NCI-H1048 (cell line): ENCODE results near the gene KLC1.
A peak's percentile ranks its signal among the peaks of the same experiment; 100 is the strongest.

Source experiments
- DNase-seq: peaks from one replicate; lab custom pipeline; 2025; lab: John Stamatoyannopoulos, UW

Gene KLC1

GRCh38 chr14:103657471-103657870, 28.5 kb downstream of the KLC1 start:
- DNase-seq: no peak

- DNase-seq: no peak
Observed at GRCh38 chr14:103659631-103660030, 30.6 kb downstream of the KLC1 start.

GRCh38 chr14:103662029-103662428, 33.0 kb downstream of the KLC1 start:
- no peak for DNase-seq

DNA sequence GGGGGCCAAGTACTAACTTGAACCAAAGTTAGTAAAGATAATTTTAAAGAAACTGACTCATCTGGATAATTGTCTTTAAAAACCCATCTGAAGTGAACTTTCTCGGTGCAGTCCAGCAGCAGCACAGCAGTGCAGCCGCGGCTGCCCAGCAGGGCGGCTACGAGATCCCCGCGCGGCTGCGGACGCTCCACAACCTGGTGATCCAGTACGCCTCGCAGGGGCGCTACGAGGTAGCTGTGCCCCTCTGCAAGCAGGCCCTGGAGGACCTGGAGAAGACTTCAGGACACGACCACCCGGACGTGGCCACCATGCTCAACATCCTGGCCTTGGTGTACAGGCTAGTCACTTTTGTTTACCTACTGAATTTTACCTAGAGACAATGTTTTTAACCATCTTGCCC, 33.6 kb downstream of the KLC1 start:
- no peak for DNase-seq

DNA sequence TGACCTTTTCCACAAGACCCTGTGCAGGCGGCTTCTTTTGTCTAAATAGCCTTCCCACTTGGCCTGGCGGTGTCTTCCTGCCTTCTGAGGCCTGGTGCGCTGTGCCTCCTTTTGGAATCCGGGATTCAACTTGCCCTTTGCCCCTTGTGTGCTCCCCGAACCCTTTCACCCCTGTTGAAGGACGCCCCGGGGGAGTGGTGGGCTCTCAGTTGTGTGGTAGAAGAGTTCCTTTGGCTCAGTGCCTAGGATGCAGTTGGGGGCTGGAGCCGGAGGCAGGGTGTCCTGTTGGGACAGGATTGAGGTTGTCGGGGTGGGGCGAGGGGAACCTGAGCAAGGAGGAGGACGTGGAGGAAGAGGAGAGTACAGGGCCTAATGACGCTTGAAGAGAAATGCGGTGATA, 34.5 kb downstream of the KLC1 start:
- no peak for DNase-seq

DNA sequence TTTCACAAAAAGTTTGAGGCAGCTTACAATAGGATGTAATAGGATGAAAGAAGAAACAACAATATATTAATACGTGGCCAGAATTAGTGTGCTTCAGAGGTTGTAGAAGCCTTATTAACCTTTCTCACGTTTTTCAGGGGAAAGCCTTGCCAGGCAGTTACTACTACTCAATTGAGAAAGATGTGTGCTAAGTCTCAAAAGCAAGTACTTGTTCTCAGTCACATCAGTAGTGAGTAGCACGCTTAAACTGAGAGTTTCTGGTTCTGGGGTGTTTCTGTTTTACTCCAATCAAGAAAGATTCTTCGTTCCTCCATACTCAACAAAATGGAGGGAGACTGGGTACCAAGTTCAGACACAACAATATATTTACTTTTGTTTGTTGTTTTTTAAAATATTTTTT, 38.7 kb downstream of the KLC1 start:
- DNase-seq: no peak

- DNase-seq: no peak
Observed at GRCh38 chr14:103668117-103668516, 39.1 kb downstream of the KLC1 start.

DNA sequence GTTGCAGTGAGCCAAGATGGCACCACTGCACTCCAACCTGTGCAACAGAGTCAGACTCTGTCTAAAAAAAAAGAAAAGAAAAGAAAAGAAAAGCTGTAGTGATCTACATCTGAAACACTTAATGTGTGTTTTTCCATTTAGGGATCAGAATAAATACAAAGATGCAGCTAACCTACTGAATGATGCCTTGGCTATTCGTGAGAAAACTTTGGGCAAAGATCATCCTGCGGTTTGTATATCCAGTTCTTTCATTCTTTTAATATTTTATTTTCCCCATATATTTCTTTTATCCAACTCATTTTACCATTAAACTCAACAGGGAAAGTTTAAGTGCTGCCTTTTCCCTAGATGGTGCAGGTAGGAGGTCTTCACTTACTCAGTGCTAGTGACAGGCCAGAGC, 40.4 kb downstream of the KLC1 start:
- no peak for DNase-seq

- no peak for DNase-seq
Observed at GRCh38 chr14:103671911-103672310, 42.9 kb downstream of the KLC1 start.

DNA sequence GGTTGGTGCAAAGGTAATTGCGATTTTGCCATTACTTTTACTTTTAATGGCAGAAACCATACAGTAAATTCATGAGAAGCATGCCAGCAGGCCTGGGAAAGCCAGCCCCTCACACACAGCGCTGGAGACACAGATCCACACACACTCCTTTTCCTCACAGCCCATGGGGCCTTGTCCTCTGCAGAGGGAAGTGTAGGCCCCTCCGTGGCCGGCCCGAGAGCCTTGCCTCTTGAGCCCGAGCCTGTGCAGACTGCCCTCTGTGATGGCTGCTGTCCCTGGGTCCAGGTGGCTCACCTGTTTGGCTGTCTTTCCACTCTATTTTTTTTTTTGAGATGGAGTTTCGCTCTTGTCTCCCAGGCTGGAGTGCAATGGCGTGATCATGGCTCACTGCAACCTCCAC, 46.9 kb downstream of the KLC1 start:
- no peak for DNase-seq

DNA sequence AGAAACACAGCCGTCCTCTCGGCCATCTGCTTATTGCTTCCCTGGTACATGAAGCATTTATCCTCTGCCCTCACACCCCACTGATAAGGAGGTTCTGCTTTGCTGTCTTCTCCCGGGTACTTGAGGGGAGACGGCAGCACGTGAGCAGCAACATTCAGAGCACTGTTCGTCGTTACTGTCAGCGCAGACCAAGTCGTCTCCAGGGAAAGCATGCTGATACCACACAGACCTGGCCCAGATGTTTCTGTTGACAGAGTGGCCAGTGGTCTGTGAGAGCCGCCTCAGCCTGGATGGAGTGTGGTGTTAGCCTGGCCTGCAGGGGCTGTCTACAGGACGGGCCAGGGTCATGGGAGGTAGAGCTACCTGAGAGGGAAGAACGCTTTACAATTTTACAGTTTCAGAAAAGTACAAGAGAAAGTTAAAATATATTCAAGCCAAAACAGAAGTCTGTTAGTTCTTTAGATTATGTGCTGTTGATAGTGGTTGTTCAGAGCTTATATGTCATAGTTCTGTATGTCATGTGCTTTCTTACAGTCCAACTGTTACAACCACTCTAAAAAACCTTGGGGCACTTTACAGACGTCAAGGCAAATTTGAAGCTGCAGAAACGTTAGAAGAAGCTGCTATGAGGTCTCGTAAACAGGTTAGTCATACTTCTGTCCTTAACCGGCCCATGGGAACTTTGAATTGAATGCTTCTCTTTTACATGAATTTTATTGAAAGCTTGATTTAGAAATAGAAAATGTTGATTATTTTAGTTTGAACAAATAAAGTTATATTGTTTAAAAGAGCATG, 48.1 kb downstream of the KLC1 start:
- no peak for DNase-seq

- no peak for DNase-seq
Observed at GRCh38 chr14:103679351-103679750, 50.3 kb downstream of the KLC1 start.

- DNase-seq: no peak
Observed at GRCh38 chr14:103680491-103681231, 51.6 kb downstream of the KLC1 start.

- DNase-seq: no peak
Observed at GRCh38 chr14:103683139-103683538, 54.1 kb downstream of the KLC1 start.

GRCh38 chr14:103684471-103684870, 55.5 kb downstream of the KLC1 start:
- DNase-seq: no peak

- DNase-seq: no peak
Observed at GRCh38 chr14:103684871-103685270, 55.9 kb downstream of the KLC1 start.

DNA sequence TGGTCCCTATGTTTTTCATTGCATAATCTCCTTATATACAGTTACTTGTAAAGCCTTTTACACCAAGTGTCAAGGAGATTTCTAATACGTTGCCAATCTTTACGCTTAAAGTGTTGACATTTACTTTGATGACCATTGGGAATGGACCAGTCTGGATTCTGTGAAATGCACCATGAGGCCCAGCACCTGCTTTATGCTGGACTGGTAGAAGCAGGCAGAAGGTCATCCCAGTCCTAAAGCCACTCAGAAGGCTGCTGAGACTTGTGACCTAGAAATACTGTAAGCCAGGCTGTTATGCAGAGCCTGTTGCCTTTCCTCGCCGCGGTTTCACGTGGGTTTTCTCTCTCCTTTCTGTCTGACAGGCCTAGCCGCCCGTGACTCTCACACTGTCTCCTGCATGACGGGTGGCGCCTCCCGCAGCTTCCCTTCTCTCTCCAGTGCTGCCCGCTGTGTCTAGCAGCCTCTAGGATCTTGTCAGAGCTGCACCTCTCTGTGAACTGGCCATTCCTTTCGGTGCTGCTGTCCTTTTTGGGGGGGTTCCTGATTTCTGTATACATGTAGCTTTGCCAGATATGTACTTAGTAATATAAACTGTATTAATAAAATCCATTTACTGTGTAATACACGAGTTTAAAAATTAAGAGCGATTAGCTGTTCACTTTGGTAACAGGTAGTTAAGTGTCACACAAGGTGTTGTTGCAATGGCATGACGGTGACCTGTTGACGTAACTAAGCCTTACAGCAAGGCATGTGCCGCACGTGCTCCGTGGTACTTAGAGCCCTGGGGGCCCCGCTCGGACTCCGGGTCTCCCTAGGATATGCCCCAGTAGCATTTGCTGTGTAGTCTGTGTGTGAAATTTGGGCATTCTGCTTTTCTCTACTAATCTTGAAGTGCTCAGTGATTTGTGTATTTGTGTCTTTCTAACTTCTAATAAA, 56.5 kb downstream of the KLC1 start:
- no peak for DNase-seq

- DNase-seq: no peak
Observed at GRCh38 chr14:103686831-103687485, 57.9 kb downstream of the KLC1 start.

- no peak for DNase-seq
Observed at GRCh38 chr14:103687712-103688111, 58.7 kb downstream of the KLC1 start.

DNA sequence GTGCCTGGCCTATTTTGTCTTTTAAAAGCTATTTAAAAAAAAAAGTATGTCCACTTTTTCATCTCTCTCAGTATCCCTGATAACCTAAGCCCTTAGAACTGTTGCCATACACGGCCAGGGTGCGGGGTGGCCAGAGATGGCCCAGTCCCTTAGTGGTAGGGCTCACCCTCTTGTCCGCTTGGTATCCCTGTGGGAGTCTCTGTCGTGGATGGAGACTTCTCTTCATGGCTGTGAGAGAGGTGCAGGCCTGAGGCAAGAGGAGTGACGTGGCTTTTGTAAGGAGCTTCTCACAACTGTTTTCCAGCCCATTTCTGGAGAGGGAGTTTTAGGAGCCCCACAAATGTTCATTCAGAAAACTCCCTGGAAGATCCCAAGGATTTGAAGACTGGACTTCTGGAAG, 59.4 kb downstream of the KLC1 start:
- DNase-seq: no peak

DNA sequence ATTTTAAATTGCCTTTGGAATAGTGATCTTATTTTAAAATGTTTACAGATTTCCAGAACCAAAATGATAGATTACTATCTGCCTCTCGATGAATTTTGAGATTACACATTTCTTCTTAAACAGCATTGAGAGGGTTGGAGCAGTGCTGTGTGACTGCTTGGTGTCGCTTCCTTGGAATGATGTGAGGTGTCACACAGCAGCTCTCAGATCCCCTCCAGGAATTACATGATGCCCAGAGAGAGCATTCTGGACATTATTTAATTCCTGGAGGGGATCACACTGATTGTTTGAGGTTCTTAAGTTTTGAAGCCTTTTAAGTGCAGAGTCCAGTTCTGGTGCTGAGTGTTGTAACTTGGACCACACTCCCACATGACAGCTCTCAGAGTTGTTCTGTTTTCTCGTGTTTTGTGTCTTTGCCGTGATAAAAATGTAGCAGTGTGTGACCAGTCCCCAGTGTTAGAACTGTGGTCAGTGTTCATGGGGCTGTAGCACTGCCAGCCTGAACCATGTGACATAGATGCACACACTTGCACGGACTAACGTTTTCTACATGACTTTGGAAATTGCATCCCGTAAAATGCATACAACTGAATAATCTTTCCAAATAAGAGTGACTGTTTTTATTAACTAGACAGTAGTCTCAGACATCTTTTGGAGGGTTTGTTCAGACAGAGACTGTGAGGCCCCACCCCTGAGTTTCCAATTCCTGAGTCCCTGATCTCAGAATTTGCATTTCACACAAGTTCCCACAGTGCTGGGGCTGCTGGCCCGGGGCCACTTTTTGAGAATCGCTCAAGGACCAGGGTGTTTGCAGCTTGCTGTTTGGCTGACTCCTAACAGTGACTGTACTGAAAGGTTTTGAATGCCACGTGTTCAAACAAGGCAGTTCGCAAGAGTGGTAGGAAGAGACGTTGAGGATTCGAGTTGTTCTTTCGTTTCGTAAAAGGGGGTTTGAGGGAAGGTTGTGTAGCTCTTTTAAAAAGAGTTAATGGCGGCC, 60.2 kb downstream of the KLC1 start:
- peak; percentile 62 for DNase-seq
